CD4-positive, CD25-positive, alpha-beta regulatory T cell (primary cell): ENCODE data around the gene MAIP1. TPM values are rescaled to one million over a fixed set of nuclear protein-coding genes. Genes with fewer than 3 reads are reported as not detected.

ENCODE experiments used
- ATAC-seq, 2 donors: fragments of 150-1000 bp; cut with Tn5 transposase; one replicate each; pipeline ENCODE4 v1.10.0; 2021; ENCODE audit warnings: low read depth in 2 of 2, moderate number of reproducible peaks in 2 of 2, moderate library complexity in 1 of 2
- DNase-seq, 3 donors: peaks; one replicate each; pipeline versions ENCODE4 v3.0.0 to v3.0.0-alpha.2; 2012 to 2022; ENCODE audit warnings: mixed read lengths in 1 of 3
- H3K27ac ChIP-seq: one replicate; pipeline ENCODE4 v1.7.0; 2013; ENCODE audit warnings: mild to moderate bottlenecking, low read length; ENCODE audit not compliant: insufficient read depth, poor library complexity, severe bottlenecking
- H3K27me3 ChIP-seq: one replicate; pipeline ENCODE4 v1.7.0; 2013; ENCODE audit warnings: low read length; ENCODE audit not compliant: control insufficient read depth, insufficient read depth
- H3K36me3 ChIP-seq: one replicate; pipeline ENCODE4 v1.7.0; 2013; ENCODE audit warnings: mild to moderate bottlenecking, low read length, moderate library complexity; ENCODE audit not compliant: control insufficient read depth, insufficient read depth
- H3K4me1 ChIP-seq: 2 replicates; pipeline ENCODE4 v1.7.0; 2013; ENCODE audit warnings: mild to moderate bottlenecking, low read length; ENCODE audit not compliant: insufficient read depth, control insufficient read depth, poor library complexity, severe bottlenecking
- H3K4me3 ChIP-seq: one replicate; pipeline ENCODE4 v1.7.0; 2013; ENCODE audit warnings: low read depth, mild to moderate bottlenecking, low read length, moderate library complexity
- H3K9me3 ChIP-seq, 2 experiments: 1 replicate in 1 of 2; 2 replicates in 1 of 2; pipeline ENCODE4 v1.7.0; 2013; ENCODE audit warnings: low read length in 2 of 2, mild to moderate bottlenecking in 1 of 2, moderate library complexity in 1 of 2; ENCODE audit not compliant: control insufficient read depth in 2 of 2
- H3K27ac Mint-ChIP-seq, 3 donors: one replicate each; pipeline ENCODE4 v1.8.0; 2020 to 2022; ENCODE audit warnings: mild to moderate bottlenecking in 3 of 3, mixed read lengths in 3 of 3, moderate library complexity in 2 of 3
- H3K27me3 Mint-ChIP-seq: one replicate; pipeline ENCODE4 v1.8.0; 2022; ENCODE audit warnings: mild to moderate bottlenecking, mixed read lengths
- H3K36me3 Mint-ChIP-seq: one replicate; pipeline ENCODE4 v1.8.0; 2020; ENCODE audit warnings: mixed read lengths
- H3K4me1 Mint-ChIP-seq, 4 donors: one replicate each; pipeline ENCODE4 v1.8.0; 2020 to 2022; ENCODE audit warnings: mixed read lengths in 4 of 4, mild to moderate bottlenecking in 1 of 4
- H3K4me3 Mint-ChIP-seq, 4 donors: one replicate each; pipeline ENCODE4 v1.8.0; 2020 to 2022; ENCODE audit warnings: mild to moderate bottlenecking in 4 of 4, mixed read lengths in 4 of 4, moderate library complexity in 3 of 4
- H3K9me3 Mint-ChIP-seq, 7 donors: one replicate each; pipeline ENCODE4 v1.8.0; 2020 to 2022; ENCODE audit warnings: mixed read lengths in 7 of 7, mild to moderate bottlenecking in 3 of 7, moderate library complexity in 2 of 7
- polyA plus RNA-seq, 4 donors: library from polyadenylated mRNA; unstranded; fragments of 300-500 nt; fragmentation: Illumina TruSeq; gene quantifications; one replicate each; pipeline ENCODE4 v1.2.3, GENCODE V29; 2021
- total RNA-seq: library from RNA; stranded (reverse); gene quantifications from one replicate; pipeline ENCODE4 v1.2.3, GENCODE V29; 2022

The MAIP1 gene
- total and polyA plus RNA-seq, 5 donors from 2014 or later, result 17.7 to 25.5 (median 21.5) TPM

DNA sequence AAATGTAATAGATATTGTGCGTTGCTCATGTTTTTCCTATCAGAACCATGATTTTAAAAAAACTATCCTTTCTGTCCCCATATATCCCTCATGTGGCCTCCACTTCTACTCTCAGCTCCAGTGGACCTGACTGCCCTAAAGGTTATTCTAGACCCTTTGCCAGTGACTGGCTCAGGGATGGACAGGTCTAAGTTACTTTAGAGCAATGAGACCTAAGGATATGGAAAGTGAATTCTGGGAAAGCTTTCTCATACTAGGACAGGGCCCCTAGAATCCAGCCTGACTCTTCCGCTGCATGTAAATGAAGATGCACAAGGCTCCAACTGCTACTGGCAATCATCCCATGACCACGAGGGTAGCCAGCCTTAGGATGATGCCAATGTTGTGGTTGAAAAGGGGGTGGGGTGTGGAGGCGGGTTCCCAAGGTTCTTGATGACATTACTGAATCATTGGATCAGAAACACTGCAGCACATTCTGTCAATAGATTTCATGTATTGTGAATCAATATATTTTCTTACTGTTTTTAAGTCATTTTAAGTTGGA lies 23.0 kb upstream of the MAIP1 start:
- peaks cover 15% of the 10 kb centered on the region for H3K36me3 Mint-ChIP-seq

DNA sequence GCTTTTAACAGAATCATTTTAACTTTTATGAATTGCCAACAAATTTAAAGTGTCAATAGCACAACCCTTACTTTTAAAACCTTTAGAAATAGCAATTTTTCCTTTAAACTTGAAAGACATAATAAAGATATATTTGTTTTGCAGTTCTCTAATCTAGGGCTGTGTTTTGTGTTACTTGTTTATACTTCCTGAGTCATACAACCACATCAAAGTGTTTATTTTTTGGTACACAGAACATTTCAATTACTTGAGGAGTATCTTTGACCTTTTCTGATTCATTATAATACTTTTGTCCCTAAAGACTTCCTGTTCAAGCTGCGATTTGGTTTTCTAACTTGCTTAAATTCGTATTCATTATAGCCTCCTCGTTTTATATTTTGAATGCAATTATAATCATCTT lies 21.9 kb upstream of the MAIP1 start:
- ATAC-seq, result no peak
- H3K4me1 ChIP-seq, result no peaks in the 10 kb centered on the region
- H3K36me3 Mint-ChIP-seq, result peaks cover 18% of the 10 kb centered on the region

More for the DNA sequence above, 23.0 kb upstream of the MAIP1 start:
- Histone ChIP-seq H3K27me3 (no peaks in the 10 kb centered on the region), H3K4me3 (no peak overlapping the region), H3K4me1 (no peaks in the 10 kb centered on the region), H3K27ac (no peak overlapping the region), H3K36me3 (peaks cover 44% of the 10 kb centered on the region), H3K9me3 (no peaks in the 10 kb centered on the region)
- no peaks in the 10 kb centered on the region for H3K9me3 Mint-ChIP-seq
- no peak for DNase-seq
- H3K4me1 Mint-ChIP-seq, result peaks cover 4 to 11% (median 5%) of the 10 kb centered on the region in 4 donors
- no peaks in the 10 kb centered on the region for H3K27me3 Mint-ChIP-seq
- no peak overlapping the region for H3K4me3 Mint-ChIP-seq
- ATAC-seq, result no peak
- peak overlapping the region in 2 of 3 donors; percentile 9 to 14 for H3K27ac Mint-ChIP-seq

DNA sequence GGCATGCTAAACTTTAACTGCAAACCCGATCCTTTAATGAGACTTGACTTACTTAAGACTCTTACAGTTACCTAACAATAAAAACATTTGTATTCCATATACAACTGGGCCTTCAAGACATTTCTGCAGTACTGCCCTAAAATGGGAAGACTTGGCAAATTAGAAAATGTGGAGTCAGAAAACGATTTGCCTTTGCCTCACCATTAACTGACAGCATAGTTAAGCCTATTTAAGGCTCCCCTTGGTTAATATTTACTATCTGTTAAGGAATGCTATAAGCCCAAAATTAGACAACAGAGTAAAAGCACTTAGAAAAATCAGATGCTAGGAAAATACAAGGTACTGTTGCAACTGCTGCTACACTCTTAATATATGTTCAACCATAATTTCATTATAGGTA lies 18.8 kb upstream of the MAIP1 start:
- Mint-ChIP-seq H3K27me3 (no peaks in the 10 kb centered on the region), H3K27ac (no peak overlapping the region)

More for the DNA sequence above, 21.9 kb upstream of the MAIP1 start:
- Mint-ChIP-seq H3K27ac (peak overlapping the region in 1 of 3 donors; percentile 4), H3K4me3 (no peak overlapping the region), H3K4me1 (peaks cover 4 to 9% (median 5%) of the 10 kb centered on the region in 4 donors), H3K9me3 (no peaks in the 10 kb centered on the region), H3K27me3 (no peaks in the 10 kb centered on the region)
- DNase-seq, result no peak
- no peak overlapping the region for H3K4me3 ChIP-seq
- peak overlapping the region; percentile 14 for H3K27ac ChIP-seq
- H3K9me3 ChIP-seq, result no peaks in the 10 kb centered on the region
- H3K36me3 ChIP-seq, result peaks cover 52% of the 10 kb centered on the region
- no peaks in the 10 kb centered on the region for H3K27me3 ChIP-seq

DNA sequence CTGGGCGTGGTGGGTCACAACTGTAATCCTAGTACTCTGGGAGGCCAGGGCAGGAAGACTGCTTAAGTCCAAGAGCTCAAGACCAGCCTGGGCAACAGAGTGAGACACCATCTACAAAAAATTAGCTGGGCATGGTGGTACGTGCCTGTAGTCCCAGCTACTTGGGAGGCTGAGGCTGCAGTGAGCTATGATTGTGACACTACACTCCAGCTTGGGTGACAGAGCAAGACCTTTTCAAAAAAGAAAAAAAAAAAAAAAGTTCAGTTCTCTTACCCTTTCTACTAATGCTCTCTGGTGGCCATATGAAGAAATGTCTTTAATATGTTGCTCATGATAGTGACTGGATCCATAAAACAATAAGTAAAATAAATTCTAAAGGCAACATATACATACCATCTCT lies 15.0 kb upstream of the MAIP1 start:
- Mint-ChIP-seq H3K9me3 (no peaks in the 10 kb centered on the region), H3K27ac (no peak overlapping the region), H3K27me3 (no peaks in the 10 kb centered on the region), H3K36me3 (peaks cover 25% of the 10 kb centered on the region), H3K4me1 (peaks cover 4 to 19% (median 14%) of the 10 kb centered on the region in 4 donors), H3K4me3 (no peak overlapping the region)
- Histone ChIP-seq H3K4me3 (no peak overlapping the region), H3K4me1 (no peaks in the 10 kb centered on the region), H3K27ac (no peak overlapping the region), H3K9me3 (no peaks in the 10 kb centered on the region), H3K27me3 (no peaks in the 10 kb centered on the region), H3K36me3 (peaks cover 45% of the 10 kb centered on the region)
- ATAC-seq (peak; percentile 46 to 50), DNase-seq (peak in 2 of 3 donors; percentile 23 to 40)

More for the DNA sequence above, 18.8 kb upstream of the MAIP1 start:
- peaks cover 20% of the 10 kb centered on the region for H3K36me3 Mint-ChIP-seq
- H3K27ac ChIP-seq, result no peak overlapping the region
- peaks cover 38% of the 10 kb centered on the region for H3K36me3 ChIP-seq
- no peaks in the 10 kb centered on the region for H3K9me3 ChIP-seq
- ATAC-seq, result no peak
- no peaks in the 10 kb centered on the region for H3K9me3 Mint-ChIP-seq
- H3K4me1 Mint-ChIP-seq, result peaks cover 2 to 8% (median 5%) of the 10 kb centered on the region in 4 donors
- H3K4me3 Mint-ChIP-seq, result no peak overlapping the region
- no peaks in the 10 kb centered on the region for H3K27me3 ChIP-seq
- no peak for DNase-seq
- H3K4me3 ChIP-seq, result no peak overlapping the region
- H3K4me1 ChIP-seq, result no peaks in the 10 kb centered on the region

GRCh38 chr2:199943373-199943772 lies 12.0 kb upstream of the MAIP1 start:
- ATAC-seq, result no peak
- Histone ChIP-seq H3K36me3 (peaks cover 55% of the 10 kb centered on the region), H3K4me3 (no peak overlapping the region), H3K9me3 (no peaks in the 10 kb centered on the region), H3K4me1 (no peaks in the 10 kb centered on the region), H3K27me3 (no peaks in the 10 kb centered on the region), H3K27ac (no peak overlapping the region)
- peaks cover 37% of the 10 kb centered on the region for H3K36me3 Mint-ChIP-seq
- peaks cover 16 to 33% (median 24%) of the 10 kb centered on the region in 4 donors for H3K4me1 Mint-ChIP-seq
- no peak for DNase-seq
- no peak overlapping the region for H3K4me3 Mint-ChIP-seq
- H3K27me3 Mint-ChIP-seq, result no peaks in the 10 kb centered on the region
- no peaks in the 10 kb centered on the region for H3K9me3 Mint-ChIP-seq
- H3K27ac Mint-ChIP-seq, result no peak overlapping the region

DNA sequence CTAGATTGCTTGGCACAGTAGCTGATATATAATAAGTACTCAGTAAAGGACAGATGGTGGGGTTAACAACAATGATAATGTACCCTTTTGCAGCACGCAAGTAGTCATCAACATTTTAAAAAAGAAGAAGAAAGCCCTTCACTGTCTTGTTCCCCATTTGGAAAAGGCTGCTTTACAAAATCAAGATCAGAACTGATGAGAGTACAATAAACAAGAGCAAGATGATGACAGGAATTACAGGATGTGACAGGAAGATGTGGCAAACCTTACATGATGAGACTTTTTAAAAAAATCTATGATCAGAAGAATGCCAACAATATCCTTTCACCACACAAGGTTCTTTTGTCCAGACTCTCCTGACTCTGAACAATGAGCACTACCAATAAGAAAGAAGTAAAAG lies 9.2 kb upstream of the MAIP1 start:
- Mint-ChIP-seq H3K36me3 (peaks cover 33% of the 10 kb centered on the region), H3K4me1 (peaks cover 16 to 37% (median 29%) of the 10 kb centered on the region in 4 donors), H3K27me3 (no peaks in the 10 kb centered on the region), H3K4me3 (no peak overlapping the region), H3K9me3 (no peaks in the 10 kb centered on the region), H3K27ac (peak overlapping the region in 1 of 3 donors; percentile 44)
- no peak for DNase-seq
- H3K36me3 ChIP-seq, result peaks cover 55% of the 10 kb centered on the region
- H3K4me3 ChIP-seq, result no peak overlapping the region
- no peaks in the 10 kb centered on the region for H3K9me3 ChIP-seq
- no peaks in the 10 kb centered on the region for H3K27me3 ChIP-seq
- no peak overlapping the region for H3K27ac ChIP-seq
- H3K4me1 ChIP-seq, result no peaks in the 10 kb centered on the region
- ATAC-seq, result no peak

GRCh38 chr2:199946836-199947235 lies 8.5 kb upstream of the MAIP1 start:
- no peak overlapping the region for H3K4me3 ChIP-seq
- H3K27ac ChIP-seq, result no peak overlapping the region
- H3K27me3 ChIP-seq, result no peaks in the 10 kb centered on the region
- peaks cover 55% of the 10 kb centered on the region for H3K36me3 ChIP-seq
- DNase-seq (no peak), ATAC-seq (no peak)
- H3K9me3 ChIP-seq, result no peaks in the 10 kb centered on the region
- Mint-ChIP-seq H3K9me3 (no peaks in the 10 kb centered on the region), H3K27ac (peak overlapping the region in 2 of 3 donors; percentile 31 to 44), H3K36me3 (peaks cover 30% of the 10 kb centered on the region), H3K27me3 (no peaks in the 10 kb centered on the region), H3K4me1 (peaks cover 21 to 40% (median 33%) of the 10 kb centered on the region in 4 donors), H3K4me3 (no peak overlapping the region)
- H3K4me1 ChIP-seq, result no peaks in the 10 kb centered on the region

DNA sequence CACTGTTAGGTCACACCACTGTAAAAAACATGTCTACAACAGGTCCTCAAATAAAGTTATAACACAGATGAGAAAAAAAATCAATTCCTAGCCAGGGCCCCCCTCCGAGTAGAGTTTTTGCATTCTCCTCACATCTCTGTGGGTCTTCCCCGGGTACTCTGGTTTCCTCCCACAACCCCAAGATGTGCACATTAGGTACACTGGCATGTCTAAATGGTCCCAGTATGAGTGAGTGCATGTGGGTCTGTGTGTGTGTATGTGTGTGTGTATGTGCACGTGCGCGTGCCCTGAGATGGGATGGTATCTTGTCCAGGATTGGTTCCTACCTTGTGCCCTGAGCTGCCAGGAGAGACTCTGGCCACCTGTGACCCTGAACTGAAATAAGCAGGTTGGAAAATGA lies 5.0 kb upstream of the MAIP1 start:
- H3K27me3 ChIP-seq, result no peaks in the 10 kb centered on the region
- no peaks in the 10 kb centered on the region for H3K9me3 ChIP-seq
- Mint-ChIP-seq H3K4me1 (peaks cover 33 to 59% (median 46%) of the 10 kb centered on the region in 4 donors), H3K27ac (peak overlapping the region in 1 of 3 donors; percentile 60), H3K27me3 (no peaks in the 10 kb centered on the region), H3K36me3 (peaks cover 17% of the 10 kb centered on the region), H3K4me3 (peak overlapping the region in 2 of 4 donors; percentile 2 to 12), H3K9me3 (no peaks in the 10 kb centered on the region)
- no peak overlapping the region for H3K4me3 ChIP-seq
- DNase-seq, result no peak
- peaks cover 19% of the 10 kb centered on the region for H3K4me1 ChIP-seq
- no peak overlapping the region for H3K27ac ChIP-seq
- H3K36me3 ChIP-seq, result peaks cover 33% of the 10 kb centered on the region
- no peak for ATAC-seq
